ENCODE results near the gene HK1.
A peak's percentile ranks its signal among the peaks of the same experiment; 100 is the strongest.

- peak; percentile 86 for TF ChIP-seq MXI1 (IDR thresholded peaks at IDR 0.05; ENCODE audit: borderline replicate concordance, low read depth, low read length)
- TF ChIP-seq CTCF (conservative IDR thresholded peaks at IDR 0.05; ENCODE audit: low read depth, low read length): peak; percentile 40
These were observed 105.3 kb downstream of the HK1 start for GRCh38 chr10:69383558-69383957.
